ENCODE data around the gene GMCL2.

Gene GMCL2

GRCh38 chr5:178180141-178180863 is 6.9 kb downstream of the GMCL2 start:
- DNase-seq (ENCODE audit: low read depth), result no peak

GRCh38 chr5:178177569-178177968 is 9.6 kb downstream of the GMCL2 start:
- no peak for DNase-seq (ENCODE audit: low read depth)

- DNase-seq (ENCODE audit: low read depth), result no peak
These were observed 10.4 kb downstream of the GMCL2 start for GRCh38 chr5:178176791-178177190.

GRCh38 chr5:178174456-178174855 is 12.7 kb downstream of the GMCL2 start:
- DNase-seq (ENCODE audit: low read depth), result no peak

- no peak for DNase-seq (ENCODE audit: low read depth)
These were observed 16.7 kb downstream of the GMCL2 start for GRCh38 chr5:178170455-178170854.

GRCh38 chr5:178165581-178165980 is 21.6 kb downstream of the GMCL2 start:
- no peak for DNase-seq (ENCODE audit: low read depth)

GRCh38 chr5:178163772-178164735 is 23.1 kb downstream of the GMCL2 start:
- peak; percentile 94 for DNase-seq (ENCODE audit: low read depth)

- DNase-seq (ENCODE audit: low read depth), result no peak
These were observed 24.7 kb downstream of the GMCL2 start for GRCh38 chr5:178162481-178162880.

GRCh38 chr5:178160176-178160575 is 27.0 kb downstream of the GMCL2 start:
- DNase-seq (ENCODE audit: low read depth), result no peak

GRCh38 chr5:178155065-178155464 is 32.1 kb downstream of the GMCL2 start:
- DNase-seq (ENCODE audit: low read depth), result no peak

- DNase-seq (ENCODE audit: low read depth), result peak; percentile 92
These were observed 33.4 kb downstream of the GMCL2 start, which contains the start of gene NHP2 for GRCh38 chr5:178153530-178154340. Gene NHP2, minus strand, starts transcription at chr5:178153885. Its CDS starts 68 bp downstream, at chr5:178153817.

- no peak for DNase-seq (ENCODE audit: low read depth)
These were observed 34.4 kb downstream of the GMCL2 start for GRCh38 chr5:178152491-178153444.

GRCh38 chr5:178150977-178151734 is 36.0 kb downstream of the GMCL2 start:
- DNase-seq (ENCODE audit: low read depth), result no peak

GRCh38 chr5:178149199-178149932 is 37.8 kb downstream of the GMCL2 start:
- no peak for DNase-seq (ENCODE audit: low read depth)

- DNase-seq (ENCODE audit: low read depth), result no peak
These were observed 39.8 kb downstream of the GMCL2 start for GRCh38 chr5:178147406-178147805.

- DNase-seq (ENCODE audit: low read depth), result peak; percentile 27
These were observed 41.0 kb downstream of the GMCL2 start for GRCh38 chr5:178145965-178146820.

GRCh38 chr5:178143901-178144300 is 43.3 kb downstream of the GMCL2 start:
- DNase-seq (ENCODE audit: low read depth), result no peak

GRCh38 chr5:178143246-178143645 is 43.9 kb downstream of the GMCL2 start:
- no peak for DNase-seq (ENCODE audit: low read depth)
